GM13976 (cell line): ENCODE results near the gene GMIP.

Experiments used
- DNase-seq: peaks from one replicate; pipeline ENCODE4 v3.0.0; 2012; ENCODE audit warnings: low spot score
- CTCF ChIP-seq: IDR thresholded peaks from 2 replicates; pipeline ENCODE4 v1.5.1; 2012; ENCODE audit warnings: borderline replicate concordance, mild to moderate bottlenecking; ENCODE audit not compliant: insufficient read depth; ENCODE audit errors: extremely low read depth, missing control alignments, control extremely low read depth
- in situ Hi-C: fragments of 300-500 bp; cut with MboI; formaldehyde crosslinking; loops from one replicate; pipeline ENCODE4 v1.12.0; 2022; ENCODE audit warnings: low sequenced_read_pairs, mixed read lengths, inconsistent platforms; ENCODE audit not compliant: unreplicated experiment

Gene GMIP

GRCh38 chr19:19653597-19654147 is 10.2 kb upstream of the GMIP start:
- in situ Hi-C loops = no loop called here
- TF ChIP-seq CTCF = no peak

GRCh38 chr19:19652482-19653295 is 9.2 kb upstream of the GMIP start:
- no peak for DNase-seq
- in situ Hi-C loops = no loop called here
- TF ChIP-seq CTCF = no peak

More at GRCh38 chr19:19653597-19654147, 10.2 kb upstream of the GMIP start:
- no peak for DNase-seq

- in situ Hi-C loops = no loop called here
- no peak for TF ChIP-seq CTCF
- DNase-seq = no peak
Measured at GRCh38 chr19:19651076-19651475, 7.6 kb upstream of the GMIP start.

- in situ Hi-C loops = no loop called here
- no peak for TF ChIP-seq CTCF
- DNase-seq = no peak
Measured at GRCh38 chr19:19650331-19650730, 6.9 kb upstream of the GMIP start.

- no peak for TF ChIP-seq CTCF
- in situ Hi-C loops = loop anchor here (25.0 kb wide), 1 partner anchor 287 kb away; no protein-coding TSS in a partner anchor
- DNase-seq = no peak
Measured at GRCh38 chr19:19649580-19649995, 6.1 kb upstream of the GMIP start.

GRCh38 chr19:19649155-19649554 is 5.7 kb upstream of the GMIP start:
- no peak for DNase-seq
- TF ChIP-seq CTCF = no peak
- in situ Hi-C loops = loop anchor here (25.0 kb wide), 1 partner anchor 287 kb away; no protein-coding TSS in a partner anchor
